ENCODE data around the gene PLXNA3.

The PLXNA3 gene

DNA sequence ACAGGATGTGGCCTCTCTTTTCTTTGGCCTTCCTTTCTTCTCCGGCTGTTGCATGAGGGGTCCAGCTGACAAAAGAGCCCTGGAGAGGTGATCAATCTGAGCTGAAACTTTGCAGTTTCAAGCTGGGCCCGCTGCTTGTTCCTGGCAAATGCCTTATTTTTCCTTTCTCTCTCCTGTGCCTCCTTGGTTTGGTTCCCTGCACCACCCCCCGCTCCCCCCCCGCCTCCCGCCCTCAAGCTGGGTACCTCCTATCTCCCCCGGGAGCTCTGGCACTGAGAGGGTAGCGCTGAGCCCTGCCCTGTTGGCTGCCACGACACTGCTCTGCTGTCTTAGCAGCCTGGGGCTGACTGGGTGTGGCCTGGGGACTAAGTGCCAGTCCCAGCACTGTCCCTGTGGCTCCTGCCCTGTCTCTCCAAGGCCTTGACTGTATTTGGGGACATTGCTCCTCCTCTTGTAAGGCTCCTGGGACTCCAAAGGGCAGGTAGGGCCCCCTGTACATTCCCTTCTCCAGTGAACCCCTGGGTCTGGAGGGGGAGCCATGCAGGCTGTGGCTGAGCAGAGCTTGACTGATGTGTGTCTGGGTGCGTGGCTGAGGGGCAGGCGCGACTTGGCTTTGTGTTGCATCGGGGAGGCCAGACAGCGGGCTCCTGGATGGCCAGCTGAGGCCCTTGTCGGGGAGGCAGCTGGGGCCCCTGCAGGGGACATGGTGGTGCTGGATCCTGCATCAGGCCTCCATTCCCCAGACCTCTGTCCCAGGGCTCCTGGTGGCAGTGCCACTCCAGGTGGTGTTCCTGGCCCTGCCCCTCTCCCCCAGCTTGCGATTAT lies 1.1 kb downstream of the PLXNA3 start:
- DNase-seq (ENCODE audit: low read depth), result no peak

DNA sequence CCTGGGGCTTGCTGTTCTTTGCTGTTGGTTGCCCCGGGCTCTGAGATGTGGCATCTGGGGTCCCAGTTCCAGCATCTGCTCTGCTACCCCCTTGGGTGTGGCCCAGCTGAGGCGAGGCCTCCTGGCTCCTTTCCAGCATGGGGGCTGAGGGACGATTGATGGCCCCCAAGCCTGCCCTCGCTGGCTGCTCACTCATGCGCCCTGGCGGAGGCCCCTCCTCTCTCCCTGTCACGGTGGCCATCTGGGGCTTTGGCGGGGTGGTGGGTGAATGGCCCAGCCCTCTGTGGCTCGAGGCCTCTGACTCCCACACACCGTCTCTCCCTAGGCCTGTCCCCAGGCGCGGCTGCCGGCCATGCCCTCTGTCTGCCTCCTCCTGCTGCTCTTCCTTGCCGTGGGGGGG lies 1.8 kb downstream of the PLXNA3 start:
- no peak for DNase-seq (ENCODE audit: low read depth)

DNA sequence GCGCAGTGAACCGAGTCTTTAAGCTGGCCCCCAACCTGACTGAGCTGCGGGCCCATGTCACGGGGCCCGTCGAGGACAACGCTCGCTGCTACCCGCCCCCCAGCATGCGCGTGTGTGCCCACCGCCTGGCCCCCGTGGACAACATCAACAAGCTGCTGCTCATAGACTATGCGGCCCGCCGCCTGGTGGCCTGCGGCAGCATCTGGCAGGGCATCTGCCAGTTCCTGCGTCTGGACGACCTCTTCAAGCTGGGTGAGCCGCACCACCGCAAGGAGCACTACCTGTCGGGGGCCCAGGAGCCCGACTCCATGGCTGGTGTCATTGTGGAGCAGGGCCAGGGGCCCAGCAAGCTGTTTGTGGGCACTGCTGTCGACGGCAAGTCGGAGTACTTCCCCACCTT lies 2.2 kb downstream of the PLXNA3 start:
- no peak for DNase-seq (ENCODE audit: low read depth)

- DNase-seq (ENCODE audit: low read depth), result no peak
Observed at GRCh38 chrX:154462396-154462795, 4.3 kb downstream of the PLXNA3 start.

- no peak for DNase-seq (ENCODE audit: low read depth)
Observed at GRCh38 chrX:154463611-154464220, 5.6 kb downstream of the PLXNA3 start.

DNA sequence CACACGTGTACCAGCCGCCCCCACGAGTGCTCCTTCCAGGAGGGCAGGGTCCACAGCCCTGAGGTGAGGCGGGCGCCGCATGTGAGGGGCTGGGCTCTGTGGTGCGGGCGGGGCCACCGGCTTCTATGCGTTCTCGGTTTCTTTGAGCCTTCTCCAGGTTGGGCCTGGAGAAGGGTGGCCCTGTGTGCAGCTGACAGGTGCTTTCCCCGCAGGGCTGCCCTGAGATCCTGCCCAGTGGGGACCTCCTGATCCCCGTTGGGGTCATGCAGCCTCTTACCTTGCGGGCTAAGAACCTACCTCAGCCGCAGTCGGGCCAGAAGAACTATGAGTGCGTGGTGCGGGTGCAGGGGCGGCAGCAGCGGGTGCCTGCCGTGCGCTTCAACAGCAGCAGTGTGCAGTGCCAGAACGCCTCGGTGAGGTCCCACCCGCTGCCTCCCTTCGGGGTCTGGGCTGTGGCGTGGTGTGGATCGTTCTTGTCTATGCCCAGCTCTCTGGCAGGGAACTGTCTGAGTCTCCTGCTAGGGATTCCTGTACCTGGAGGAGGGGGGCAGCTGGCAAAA lies 6.8 kb downstream of the PLXNA3 start:
- DNase-seq (ENCODE audit: low read depth), result no peak

DNA sequence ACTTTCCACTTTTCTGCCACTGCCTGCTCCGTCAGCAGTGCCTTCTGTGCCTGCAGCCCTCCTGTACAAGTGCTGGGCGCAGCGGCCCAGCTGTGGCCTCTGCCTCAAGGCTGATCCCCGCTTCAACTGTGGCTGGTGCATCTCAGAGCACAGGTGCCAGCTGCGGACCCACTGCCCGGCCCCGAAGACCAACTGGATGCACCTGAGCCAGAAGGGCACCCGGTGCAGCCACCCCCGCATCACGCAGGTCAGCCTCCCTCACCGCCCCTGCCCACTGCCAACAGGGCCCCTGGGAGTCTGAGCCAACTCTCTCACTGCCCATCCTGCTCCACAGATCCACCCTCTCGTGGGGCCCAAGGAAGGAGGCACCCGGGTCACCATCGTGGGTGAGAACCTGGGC lies 7.5 kb downstream of the PLXNA3 start:
- DNase-seq (ENCODE audit: low read depth), result no peak

DNA sequence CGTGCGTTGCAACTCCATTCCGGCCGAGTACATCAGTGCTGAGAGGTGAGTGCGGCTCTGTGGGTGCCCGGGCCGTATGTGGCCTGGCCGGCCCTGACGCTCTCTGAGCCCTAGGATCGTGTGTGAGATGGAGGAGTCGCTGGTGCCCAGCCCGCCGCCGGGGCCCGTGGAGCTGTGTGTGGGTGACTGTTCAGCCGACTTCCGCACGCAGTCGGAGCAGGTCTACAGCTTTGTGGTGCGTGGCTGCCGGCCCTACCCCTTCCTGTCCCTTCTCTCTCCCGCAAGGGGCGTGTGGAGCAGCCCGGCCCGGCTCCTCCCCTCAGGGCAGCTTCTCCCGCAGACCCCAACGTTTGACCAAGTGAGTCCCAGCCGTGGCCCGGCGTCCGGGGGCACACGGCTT lies 8.0 kb downstream of the PLXNA3 start:
- DNase-seq (ENCODE audit: low read depth), result no peak

- DNase-seq (ENCODE audit: low read depth), result no peak
Observed at GRCh38 chrX:154466907-154467306, 8.8 kb downstream of the PLXNA3 start.

DNA sequence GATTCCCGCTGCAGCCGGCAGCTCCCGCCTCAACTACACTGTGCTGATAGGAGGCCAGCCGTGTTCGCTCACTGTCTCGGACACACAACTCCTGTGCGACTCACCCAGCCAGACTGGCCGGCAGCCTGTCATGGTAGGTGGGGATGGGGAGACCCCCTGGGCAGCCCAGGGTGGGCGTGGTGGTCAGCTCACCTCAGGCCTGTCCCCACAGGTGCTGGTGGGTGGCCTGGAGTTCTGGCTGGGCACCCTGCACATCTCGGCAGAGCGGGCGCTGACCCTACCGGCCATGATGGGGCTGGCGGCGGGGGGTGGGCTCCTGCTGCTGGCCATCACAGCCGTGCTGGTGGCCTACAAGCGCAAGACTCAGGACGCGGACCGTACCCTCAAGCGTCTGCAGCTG lies 9.5 kb downstream of the PLXNA3 start:
- no peak for DNase-seq (ENCODE audit: low read depth)

DNA sequence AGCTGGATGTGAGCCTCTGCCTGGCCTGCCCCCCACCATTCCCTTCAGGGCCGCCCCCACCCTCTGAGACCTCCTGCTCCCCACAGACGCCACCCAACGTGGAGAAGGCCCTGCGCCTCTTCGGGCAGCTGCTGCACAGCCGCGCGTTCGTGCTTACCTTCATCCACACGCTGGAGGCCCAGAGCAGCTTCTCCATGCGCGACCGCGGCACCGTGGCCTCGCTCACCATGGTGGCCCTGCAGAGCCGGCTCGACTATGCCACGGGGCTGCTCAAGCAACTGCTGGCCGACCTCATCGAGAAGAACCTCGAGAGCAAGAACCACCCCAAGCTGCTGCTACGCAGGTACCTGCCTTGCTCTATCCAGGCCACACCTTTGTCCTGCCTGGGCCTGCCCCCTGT lies 10.1 kb downstream of the PLXNA3 start:
- no peak for DNase-seq (ENCODE audit: low read depth)

DNA sequence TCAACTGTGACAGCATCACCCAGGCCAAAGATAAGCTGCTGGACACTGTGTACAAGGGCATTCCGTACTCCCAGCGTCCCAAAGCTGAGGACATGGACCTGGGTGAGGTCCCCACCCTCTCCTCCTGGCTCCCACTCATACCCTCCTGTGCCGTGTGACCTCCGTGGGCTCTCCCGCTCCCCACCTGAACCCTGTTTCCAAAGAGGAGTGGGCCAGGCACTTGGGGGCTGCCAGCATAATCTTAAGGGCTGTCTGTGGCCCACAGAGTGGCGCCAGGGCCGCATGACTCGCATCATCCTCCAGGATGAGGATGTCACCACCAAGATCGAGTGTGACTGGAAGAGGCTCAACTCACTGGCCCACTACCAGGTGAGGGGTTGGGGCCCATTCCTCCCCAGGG lies 11.0 kb downstream of the PLXNA3 start:
- DNase-seq (ENCODE audit: low read depth), result no peak

DNA sequence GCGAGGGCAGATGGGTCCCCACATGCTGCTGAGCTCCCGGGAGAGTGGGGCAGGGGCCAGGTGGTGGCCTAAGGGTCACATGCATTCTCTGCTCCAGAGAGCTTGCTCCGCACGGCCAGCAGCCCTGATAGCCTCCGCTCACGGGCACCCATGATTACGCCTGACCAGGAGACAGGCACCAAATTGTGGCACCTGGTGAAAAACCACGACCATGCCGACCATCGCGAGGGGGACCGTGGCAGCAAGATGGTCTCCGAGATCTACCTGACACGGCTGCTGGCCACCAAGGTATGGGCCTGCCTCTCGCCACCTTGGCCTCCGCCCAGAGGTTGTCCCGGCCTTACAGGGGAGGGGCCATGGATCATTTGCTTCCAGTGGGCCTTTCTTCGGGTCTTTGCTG lies 11.8 kb downstream of the PLXNA3 start:
- DNase-seq (ENCODE audit: low read depth), result no peak

- no peak for DNase-seq (ENCODE audit: low read depth)
Observed at GRCh38 chrX:154470434-154470833, 12.4 kb downstream of the PLXNA3 start.

DNA sequence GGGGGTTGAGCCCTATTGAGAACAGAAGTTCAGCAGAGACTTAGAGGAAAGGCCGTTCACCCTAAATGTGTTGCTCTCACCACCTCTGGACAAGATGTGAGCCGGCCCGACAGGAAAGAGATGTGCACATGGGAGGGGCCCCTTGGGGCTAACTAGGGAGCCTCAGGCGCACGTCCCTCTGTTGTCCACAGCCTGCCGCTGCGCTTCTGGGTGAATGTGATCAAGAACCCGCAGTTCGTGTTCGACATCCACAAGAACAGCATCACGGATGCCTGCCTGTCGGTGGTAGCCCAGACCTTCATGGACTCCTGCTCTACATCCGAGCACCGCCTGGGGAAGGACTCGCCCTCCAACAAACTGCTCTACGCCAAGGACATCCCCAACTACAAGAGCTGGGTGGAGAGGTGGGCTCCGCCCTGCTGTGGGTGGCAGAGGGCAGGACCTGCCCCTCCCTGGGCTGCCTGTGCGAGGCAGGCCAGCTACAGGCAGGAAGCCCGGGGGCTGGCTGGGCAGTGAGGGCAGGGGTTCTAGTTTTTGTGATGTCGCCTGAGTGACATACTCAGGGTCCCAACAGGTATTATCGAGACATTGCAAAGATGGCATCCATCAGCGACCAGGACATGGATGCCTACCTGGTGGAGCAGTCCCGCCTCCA lies 13.0 kb downstream of the PLXNA3 start:
- no peak for DNase-seq (ENCODE audit: low read depth)

DNA sequence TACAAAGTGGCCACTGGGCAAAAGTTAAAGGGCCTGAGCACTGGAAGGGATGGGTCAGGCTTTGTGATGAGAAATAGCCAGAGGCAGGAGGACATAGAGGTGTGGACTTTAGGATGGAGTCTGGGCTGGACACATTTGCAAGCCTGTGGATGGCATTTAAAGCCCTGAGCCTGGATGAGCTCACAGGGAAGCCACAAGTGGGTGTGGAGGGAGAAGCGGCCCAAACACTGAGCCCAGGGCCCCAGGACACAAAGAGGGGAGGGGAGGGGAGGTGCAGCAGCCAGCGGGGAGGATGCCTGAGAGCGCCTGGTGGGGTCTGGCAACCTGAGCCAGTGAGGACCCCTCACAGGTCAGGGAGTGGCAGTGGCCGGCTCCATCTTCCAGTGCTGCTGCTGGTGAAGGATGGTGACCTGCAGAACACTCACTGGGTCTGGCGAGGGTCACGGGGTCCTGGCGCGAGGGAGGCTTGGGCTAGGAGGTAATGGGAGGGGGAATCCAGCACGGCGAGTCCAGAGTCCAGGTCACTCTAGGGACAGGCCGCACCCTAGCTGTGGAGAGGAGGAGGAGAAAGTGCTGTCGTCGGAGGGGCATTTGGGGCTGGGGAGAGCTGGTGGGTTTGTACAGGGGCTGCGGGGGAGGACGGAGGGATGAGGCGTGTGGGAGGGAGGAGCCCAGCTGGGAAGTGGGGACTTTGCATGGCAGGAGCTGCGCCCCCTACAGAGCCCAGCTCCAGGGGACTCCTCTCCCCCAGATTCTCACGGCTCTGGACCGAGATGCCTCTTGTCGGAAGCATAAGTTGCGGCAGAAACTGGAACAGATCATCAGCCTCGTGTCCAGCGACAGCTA lies 14.0 kb downstream of the PLXNA3 start:
- no peak for DNase-seq (ENCODE audit: low read depth)

DNA sequence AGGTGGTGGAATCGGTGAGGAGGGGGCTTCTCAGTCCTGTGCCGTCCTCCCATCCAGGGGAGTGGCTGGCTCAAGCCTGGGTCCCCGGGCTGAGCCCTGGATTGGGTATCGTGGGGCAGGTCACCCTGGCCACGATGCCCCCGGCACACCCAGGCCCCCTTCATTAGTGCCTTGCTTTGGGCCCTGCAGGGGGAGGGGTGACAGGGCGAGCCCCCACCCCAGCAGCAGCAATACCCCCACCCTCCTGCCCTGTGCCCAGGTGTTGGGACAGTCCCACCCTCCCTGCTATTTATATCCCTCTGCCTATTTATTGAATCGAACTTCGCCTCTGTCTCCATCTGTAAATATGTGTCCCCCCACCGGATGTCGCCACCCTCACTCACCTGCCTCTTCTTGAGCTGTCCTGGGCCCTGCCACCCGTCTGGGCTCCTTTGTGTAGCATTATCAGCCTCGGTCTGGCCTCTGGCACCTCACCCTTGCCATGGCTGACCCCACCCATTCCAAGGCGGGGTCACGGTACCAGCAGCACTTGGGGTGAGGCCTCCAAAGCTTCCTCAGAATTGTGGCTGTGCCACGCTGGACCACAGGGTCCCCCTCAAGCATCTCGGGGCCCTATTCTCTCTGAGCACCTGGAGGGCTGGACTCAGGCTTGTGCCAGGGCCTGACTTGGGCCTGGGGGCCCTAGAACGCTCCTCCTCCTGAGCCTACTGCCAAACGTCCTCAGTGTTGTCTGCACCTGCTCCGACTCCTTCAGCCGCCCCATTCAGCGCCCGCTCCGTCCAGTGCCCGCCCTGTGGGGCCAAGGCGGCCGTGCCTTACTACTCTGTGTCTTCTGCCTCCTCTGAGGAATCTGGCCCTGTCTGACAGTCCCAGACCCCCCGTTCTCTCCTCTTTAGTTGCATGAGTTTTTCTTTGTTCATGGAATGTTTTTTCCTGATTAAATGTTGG lies 14.9 kb downstream of the PLXNA3 start:
- no peak for DNase-seq (ENCODE audit: low read depth)

GRCh38 chrX:154473683-154474082 lies 15.6 kb downstream of the PLXNA3 start:
- DNase-seq (ENCODE audit: low read depth), result no peak

- DNase-seq (ENCODE audit: low read depth), result no peak
Observed at GRCh38 chrX:154476821-154477220, 18.7 kb downstream of the PLXNA3 start.

GRCh38 chrX:154477891-154478477 lies 19.9 kb downstream of the PLXNA3 start:
- DNase-seq (ENCODE audit: low read depth), result no peak
